HT-29 (cell line): ENCODE data around the gene IRF4. TPM values are rescaled to one million over a fixed set of nuclear protein-coding genes. Genes with fewer than 3 reads are reported as not detected.

Source experiments
- DNase-seq: peaks from one replicate; pipeline ENCODE4 v3.0.0-alpha.2; 2015; ENCODE audit warnings: low spot score
- total RNA-seq: library from RNA; depleted of rRNA; stranded (reverse); fragments of >200 nt; shearing (Covaris generic); gene quantifications from 2 replicates; pipeline ENCODE4 v1.2.3, GENCODE V29; 2014

IRF4 gene
- total RNA-seq, 1 experiment from 2014 or later, result not detected

DNA sequence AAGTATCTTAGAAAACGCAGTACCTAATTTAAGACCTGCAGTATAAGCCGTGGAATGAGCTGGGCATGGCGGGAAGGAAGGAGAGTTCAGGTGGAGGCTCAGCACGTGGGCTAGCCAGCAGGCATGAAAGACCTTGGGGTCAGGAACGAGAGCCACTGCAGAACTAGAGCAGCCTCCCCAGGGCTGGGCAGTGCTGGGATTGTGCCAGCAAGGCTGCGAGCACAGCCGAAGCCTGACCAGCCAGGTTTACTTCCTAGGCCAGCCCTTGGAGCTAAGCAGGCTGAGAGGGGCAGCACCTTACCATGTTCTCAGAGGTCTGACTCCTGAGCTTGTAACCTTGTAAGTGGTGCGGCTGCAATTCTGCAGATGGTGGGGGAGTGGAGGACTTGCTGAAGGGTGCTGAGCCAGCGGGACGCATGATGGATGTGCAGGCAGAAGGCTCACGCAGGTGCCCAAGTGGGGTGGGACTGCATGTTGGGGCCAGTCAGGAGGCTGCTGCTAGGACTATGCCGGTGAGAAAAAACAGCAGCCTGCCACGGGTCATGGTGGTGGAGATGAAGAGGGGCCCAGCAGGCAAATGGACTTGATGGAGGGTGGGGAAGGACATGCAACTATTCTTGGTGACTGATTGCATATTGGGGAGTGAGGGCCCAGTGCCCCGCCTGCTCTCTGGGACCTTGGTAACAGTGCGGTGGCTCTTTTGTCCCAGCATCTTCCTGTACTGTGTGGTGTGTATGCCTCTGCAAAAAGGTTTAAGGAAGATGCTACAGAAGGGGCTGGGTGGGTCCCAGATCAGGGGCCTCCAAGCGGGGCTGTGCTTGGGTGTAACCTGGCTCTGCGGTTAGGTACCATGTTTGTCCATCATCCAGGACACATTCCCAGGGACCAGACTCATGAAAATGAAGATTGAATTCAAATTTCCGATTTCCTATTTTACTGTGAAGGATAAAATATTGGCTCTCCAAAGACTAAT is 37.6 kb upstream of the IRF4 start:
- DNase-seq, result no peak

DNA sequence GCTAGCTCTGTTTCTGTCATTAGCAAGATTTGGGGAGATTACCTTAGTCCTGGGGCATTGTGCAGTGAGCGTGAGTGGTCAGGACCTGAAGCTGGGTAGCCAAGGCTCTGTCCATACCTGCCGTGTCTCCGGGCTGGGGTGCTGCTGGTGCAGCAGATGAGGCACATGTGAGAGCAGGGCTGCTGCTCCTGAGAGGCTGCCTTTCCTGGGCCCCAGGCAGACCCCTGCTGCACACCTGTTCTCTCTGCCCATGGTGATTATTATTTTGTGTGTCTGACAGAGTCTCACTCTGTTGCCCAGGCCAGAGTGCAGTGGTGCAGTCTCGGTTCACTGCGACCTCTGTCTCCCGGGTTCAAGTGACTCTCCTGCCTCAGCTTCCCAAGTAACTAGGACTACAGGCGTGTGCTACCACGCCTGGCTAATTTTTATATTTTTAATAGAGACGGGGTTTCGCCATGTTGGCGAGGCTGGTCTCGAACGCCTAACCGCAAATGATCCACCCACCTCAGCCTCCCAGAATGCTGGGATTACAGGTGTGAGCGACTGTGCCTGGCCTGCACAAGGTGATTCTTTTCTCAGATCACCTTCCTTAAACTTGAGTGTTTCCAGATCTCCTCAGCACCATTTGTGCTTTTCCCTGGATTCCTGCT is 36.8 kb upstream of the IRF4 start:
- no peak for DNase-seq

DNA sequence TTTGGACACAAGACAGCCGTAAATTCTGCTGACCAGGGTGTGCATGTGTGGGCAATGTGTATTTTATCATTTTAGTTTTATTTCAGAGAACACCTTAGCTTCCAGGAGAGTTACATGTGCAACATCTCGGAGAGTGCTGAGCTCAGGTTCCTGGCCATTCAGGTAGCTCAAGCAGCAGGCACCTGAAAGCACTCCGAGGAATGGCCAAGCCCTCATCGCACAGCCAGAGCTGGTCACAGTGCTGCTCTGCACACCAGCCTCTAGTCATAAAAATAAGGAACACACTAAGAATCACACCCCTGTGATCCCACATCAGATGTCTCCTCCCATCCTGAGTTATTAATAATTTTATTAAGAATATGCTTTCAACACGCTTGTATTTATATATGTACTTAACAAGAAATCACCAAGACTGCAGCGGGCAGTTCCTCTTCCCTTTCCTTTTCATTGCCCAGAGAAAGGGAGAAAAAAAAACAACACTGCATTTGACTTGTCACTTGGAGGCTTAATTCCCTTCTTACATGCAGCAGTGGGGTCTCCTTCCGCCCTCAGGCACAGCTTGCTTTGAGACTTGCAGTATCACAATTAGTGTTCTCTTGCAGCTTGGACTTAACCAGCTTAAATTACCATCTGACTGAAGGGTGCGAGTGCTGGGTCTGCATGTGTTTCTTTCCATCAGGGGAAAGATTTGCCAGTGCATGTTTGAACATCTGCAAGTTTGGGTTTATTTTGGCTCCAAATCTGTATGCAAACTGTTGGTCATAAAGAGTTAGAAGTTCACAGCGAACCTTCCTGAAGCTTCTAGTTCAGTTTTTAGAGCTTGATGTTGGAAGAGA is 36.0 kb upstream of the IRF4 start:
- DNase-seq, result no peak

DNA sequence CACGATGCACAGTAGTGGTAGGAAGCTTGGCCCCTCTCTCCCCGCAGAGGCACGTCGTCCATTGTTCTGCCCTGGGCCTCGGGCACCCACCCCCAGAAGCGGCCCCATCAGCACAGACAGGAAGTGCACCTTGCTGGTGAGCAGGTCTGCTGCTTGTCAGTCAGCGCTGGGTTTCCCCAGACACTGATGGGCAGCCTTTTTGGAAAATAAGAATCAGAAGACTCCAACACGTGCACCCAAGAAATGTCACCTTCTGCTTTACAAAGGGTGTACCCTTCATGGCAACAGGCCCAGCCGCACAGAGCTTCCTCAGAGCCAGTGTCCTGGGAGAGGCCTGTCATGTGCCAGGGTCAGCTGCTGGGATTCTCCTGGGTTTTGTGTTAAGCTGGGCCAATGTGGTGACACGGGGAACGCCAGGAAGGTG is 34.7 kb upstream of the IRF4 start:
- DNase-seq, result no peak

DNA sequence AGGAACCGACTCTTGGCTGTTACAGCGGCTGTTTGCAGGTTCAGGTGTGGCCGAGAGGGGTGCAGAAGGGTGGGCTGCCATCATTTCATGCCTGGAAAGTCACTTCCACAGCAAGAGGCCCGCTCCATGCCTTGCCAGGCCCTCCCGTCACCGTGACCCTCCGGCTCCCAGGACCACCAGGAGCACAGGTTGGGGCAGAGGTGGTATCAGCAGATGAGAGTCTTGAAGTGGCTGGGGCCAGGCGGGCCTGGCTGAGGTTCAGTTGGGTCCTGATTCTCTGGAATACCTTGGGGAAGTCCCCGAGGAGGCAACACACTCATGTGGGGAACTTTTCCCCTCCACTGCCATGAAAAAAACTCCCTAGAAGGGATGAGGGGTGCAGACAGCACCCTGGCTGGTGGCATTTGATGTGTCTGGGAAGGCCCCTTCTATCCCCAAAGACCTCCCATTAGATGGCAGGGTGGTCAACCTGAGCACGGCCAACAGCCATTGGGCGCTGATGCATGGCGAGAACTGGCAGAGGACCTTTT is 34.2 kb upstream of the IRF4 start:
- no peak for DNase-seq

DNA sequence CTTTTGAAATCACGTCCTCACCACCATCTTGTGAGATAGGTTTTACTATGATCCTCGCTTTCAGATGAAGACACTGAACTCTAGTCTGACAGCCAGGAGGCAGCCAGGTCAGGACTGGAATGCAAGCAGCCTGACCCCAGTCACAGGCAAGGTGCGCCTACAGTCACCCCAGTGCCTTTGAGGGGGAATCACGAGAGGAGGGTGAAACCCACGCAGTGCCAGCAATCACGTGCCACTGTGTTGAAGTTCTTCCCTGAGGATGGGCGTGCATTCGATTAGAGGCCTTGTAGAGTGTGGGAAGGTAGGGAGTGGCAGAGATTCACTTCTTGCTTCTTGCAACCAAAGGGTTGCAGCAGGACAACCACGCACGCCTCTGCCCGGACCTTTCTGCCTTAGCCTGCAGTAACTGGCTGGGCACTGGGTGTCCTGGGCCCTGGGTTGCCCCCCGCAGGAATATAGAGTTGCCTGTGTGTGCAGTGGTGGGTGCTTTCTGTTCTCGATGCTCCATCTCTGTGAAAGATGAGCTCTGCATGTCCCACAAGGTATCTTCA is 33.7 kb upstream of the IRF4 start:
- DNase-seq, result no peak

DNA sequence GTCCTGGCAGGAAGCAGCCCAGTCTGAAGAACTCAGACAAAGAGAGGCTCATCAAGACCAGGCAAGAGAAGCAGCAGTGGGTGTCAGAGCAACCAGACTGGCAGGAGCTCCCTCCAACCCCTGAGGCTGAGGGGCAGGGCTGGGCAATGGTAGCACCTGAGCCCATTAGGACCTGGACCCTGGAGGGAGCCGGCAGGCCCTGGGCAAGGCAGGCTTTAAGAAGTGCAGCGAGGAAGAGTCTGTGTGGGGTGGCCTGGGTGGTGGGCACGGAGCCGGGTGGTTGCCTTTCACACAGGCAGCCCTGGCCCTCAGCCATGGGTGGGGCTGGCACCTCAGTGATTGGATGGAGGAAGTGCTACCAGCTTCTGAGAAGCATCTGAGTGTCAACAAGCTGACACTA is 33.1 kb upstream of the IRF4 start:
- no peak for DNase-seq

DNA sequence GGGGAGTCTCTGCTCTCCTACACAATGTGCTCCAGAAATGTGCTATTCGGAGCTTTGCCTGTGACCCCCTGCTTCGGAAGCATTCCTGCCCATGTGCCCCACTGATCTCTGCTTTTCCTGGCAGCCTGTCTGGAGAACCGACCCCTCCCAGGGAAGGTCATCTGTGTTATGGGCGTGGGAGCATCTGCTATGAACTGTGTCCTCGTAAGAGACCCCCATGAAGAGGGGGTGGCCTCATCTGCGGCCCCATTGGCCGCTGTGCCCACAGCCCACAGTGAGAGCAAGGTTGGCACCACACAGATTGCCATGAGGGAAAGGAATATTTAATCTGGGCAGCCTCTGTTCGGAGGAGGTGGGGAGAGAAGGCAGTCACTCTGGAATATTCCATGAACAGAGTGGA is 32.7 kb upstream of the IRF4 start:
- DNase-seq, result no peak

DNA sequence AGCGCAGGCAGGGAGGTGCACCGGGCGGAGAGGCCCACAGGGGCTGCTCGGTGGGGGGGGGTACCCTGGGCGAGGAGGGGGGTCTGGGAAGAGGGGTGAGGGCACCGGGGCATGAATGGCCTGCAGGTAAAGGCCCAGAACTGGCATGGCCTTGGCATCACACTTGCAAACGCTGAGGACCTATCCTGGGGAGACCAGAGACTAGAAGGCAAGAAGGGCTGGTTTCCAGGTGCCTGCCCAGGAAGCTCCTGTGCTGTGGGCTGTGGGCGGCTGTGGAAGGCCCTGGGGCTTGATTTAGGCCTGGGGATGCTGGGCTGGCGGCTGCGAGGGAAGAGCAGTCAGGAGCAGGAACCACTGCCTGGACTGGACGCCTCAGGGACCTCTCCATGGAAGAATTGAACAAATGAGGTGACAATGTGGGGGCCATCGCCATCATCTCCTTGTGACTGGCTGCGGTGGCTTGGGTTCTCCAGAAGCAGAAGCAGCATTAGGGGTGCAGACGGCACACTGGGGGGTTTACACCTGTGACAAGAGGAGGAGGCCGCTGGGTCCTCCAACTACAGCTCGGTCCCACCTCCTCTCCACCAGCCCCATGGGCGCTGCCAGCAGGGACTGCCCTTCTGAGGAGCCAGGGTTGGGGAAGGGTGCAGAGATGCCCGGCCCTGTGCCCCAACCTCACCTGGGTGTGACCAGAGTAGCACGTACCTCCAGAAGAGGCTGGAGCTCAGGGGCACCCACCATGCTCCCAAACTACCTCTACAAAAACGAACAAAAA is 32.1 kb upstream of the IRF4 start:
- no peak for DNase-seq

DNA sequence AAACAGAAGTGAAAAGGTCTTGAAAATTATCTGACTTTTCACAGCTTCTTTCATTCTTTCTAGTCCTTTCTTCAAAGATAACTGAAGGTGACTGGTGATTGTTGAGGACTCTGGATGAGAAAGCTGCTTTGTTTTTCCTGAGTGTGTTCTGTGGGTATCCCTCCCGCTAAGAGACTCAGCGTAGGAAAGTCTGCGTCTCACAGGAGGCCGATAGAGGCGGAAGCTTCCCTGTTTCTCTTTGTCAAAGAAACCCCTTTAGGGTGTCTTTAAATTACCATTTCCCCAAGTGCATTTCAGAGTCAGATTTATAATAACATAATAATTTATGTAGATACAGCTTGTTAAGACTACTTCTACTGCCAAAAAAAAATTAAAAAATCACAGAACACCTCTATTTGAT is 31.2 kb upstream of the IRF4 start:
- no peak for DNase-seq

DNA sequence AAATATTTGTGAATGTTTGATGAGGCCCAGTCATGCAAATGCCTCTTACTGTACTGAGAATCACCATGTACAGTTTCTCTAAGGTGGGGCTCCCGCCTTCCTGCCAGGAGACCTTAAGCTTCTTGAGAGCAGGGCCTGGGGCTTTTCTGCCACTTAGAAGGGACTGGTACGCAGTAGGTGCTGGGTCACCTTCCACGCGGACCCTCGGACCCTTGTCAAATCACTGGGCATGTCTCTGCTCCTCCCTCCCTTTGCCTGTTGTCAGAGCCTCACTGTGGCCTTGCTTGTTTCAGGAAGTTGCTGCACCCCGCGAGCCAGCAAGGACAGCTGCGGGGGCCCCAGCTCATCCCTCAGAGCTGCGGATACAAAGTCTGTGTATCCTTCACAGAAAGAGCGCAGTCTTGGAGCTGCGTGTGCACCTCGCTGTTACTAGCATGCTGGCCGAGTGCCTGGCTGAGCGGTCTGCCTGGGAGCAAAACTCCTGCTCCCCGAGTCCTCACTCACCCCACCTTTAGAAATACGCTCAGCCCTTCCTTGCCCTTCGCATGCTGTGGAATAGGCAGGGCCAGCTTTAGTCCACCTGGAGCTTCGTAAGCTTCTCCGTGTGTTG is 30.7 kb upstream of the IRF4 start:
- DNase-seq, result no peak

DNA sequence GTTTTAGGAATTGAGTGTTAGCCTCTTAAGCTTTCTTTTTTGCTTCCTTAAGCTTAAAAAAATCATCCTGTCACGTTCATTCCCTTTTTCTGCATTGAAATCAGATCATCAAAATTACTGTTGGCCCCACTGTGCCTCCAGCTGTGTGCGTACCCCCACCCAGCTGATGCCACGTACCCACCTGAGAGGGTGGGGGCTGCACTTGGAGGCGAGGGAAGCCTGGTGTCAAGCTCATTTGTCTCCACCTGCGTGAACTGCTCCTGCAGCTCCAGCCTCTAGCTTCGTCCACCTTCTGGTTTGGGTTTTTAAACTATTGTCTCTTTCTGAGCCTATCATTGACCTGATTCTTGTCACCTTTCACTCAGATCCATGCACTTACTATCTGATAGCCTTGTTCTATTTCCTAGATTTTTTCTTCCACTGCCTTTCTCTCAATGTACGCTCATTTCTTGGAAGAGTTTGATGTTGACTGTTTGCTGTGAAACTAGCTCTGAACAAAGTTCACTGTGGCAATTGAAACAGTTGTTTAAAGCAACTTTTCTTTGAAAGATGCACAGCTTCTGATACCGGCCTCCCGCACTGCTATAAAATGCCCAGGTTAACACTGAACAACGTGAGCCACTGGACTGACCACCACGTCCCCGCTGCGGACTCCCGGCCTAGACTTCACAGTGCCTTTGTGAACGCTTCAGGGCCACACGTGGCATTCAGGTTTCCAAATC is 30.0 kb upstream of the IRF4 start:
- no peak for DNase-seq

DNA sequence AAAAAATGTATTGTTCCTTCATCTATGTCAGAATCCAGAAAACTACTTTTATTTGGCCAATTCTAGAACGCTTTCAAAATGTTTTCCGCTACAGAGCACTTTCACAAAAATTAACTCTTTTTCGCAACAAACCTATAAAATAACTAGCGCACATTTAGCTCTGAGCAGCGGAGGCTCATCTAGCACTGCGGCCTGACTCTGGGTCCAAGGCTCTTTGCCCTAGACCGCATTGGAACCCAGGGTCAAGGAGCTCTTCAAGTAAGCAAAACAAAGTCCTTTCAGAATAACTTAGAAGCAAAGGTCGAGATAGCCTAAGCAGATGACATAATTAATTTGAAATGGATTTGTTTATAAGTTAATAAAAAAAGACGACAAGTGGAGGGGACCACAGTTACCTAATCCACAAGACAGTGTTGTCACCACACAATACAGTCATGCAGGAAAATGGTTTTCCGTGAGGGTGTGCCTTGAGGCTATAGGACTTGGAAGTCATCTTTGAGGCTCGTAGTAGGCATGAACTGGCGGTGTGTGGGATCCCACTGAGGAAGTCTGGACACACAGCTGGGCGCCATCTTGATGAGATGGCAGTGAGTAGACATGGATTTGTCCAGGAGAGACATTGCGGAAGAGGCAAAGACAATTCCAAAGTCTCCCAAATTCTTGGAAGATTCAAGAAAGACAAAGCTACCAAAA is 29.2 kb upstream of the IRF4 start:
- DNase-seq, result no peak

DNA sequence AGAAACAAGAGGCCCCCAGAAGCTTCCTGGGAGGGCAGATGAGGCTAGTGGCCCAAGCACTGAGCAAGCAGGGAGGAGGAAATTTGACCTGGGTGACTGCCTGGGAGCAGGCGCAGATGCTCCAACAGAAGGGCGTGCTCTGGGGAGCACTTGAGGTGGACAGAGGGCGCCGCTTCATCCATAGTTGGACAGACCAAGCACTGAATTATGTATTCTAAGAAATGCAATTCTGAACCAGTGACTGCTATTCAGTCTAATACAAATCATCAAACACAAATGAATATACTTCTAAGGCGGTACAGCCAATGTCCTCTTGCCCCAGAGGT is 28.7 kb upstream of the IRF4 start:
- no peak for DNase-seq

DNA sequence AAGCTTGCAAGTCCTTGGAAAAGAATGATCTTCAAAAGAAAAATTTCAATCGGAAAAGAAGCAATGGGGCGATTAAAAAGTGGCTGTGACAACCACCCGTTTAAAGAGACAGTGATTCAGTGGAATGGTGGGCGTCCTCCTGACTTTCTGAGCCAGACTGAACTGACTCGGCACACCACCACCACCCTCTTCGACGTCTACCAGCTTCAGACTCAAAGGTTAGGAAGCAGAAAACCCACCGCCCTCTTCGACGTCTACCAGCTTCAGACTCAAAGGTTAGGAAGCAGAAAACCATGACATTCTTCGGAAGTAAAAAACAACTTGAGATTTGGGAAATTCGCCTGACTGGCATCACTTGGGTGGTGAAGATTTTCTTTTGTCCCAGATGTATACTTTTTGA is 28.3 kb upstream of the IRF4 start:
- DNase-seq, result no peak

DNA sequence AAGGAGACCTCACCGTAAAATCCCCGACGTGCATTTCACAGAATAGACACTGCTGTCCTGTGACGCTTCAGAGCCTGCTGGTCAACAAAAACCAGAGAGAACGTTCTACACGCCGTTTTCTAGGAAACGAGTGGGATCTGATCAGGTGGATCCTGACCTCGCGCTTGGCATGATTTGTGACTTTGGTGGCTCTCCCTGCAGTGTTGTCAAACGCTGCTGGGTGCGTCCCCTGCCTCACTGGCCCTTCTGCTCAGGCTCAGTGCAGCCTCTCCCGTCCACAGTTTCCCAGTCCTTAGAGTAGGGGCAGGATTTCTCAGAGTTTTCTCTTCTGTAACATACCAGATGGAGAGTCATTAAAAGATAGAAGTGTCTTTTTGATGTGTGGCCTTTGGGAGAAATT is 27.6 kb upstream of the IRF4 start:
- DNase-seq, result no peak

DNA sequence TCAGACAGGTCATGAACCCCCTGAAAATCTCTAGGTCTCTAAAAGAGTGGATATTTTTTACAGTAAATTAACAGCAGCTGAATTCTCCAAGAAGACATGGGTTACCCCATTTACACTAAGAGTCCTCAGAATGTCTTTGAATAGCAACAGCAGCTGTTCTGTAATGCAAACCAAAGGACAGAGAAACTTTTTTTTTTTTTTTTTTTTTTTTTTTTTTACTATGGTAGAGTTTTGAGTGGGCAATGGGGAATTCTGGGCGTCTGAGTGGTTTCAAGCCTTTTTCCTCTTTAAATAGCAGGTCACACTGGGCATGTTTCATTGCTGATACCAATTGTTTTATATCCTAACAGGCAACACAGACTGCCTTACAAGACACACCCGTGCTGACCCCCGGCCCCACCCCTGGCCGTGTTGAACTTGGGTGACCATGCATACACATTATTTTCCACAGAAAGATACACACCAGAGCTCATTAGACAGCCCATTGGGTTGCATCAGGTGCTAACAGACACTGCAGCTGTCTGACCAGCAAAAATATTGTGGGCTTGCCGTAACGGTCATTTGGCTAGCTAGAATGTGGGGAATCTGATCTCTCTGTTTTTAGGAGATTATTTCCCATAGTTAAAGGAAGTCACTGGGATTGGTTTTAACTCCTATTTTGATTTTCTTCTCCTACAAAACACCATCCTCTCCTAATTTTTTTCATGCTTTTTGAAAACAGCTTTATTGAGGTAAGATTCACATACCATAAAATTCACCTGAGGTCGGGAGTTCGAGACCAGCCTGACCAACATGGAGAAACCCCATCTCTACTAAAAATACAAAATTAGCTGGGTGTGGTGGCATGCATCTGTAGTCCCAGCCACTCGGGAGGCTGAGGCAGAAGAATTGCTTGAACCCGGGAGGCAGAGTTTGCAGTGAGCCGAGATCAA is 26.7 kb upstream of the IRF4 start:
- no peak for DNase-seq

DNA sequence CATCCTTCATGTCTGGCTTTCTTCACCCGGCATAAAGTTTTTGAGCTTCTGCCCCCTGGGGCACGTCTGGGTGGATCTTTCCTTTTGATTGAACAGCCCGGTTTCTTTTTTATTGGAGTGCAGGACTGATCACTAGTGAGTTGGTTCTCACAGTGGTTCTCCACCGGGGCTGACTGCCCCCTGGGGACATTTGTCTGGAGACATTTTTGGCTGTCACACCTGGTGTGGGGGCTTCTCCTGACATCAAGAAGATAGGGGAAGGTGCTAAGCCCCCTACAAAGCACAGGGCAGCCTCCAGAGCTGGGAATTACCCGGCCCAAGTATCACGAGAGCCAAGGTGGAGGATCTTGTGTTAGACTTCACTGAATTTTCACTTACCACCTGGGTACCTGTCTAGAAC is 25.7 kb upstream of the IRF4 start:
- DNase-seq, result no peak
